Body of pancreas (tissue), 4 donors: ENCODE data around the gene EML5. TPM values are rescaled to one million over a fixed set of nuclear protein-coding genes. Genes with fewer than 3 reads are reported as not detected.

Experiments
- ATAC-seq: fragments of 150-250 bp; one replicate; pipeline ENCODE4 v1.9.1; 2016
- DNase-seq, 4 donors: peaks; one replicate each; pipeline ENCODE4 v3.0.0-alpha.2; 2019
- H3K27ac ChIP-seq, 4 donors: fragments of 200-600 bp; sonication (generic); 1 replicate in 3 of 4; 2 replicates in 1 of 4; pipeline versions ENCODE4 v1.5.1 to v1.6.1; 2016 to 2019; ENCODE audit warnings: mild to moderate bottlenecking in 1 of 4, mixed read lengths in 1 of 4, moderate library complexity in 1 of 4
- H3K27me3 ChIP-seq, 2 donors: fragments of 200-600 bp; sonication (generic); one replicate each; pipeline ENCODE4 v1.6.0; 2016; ENCODE audit warnings: mild to moderate bottlenecking in 1 of 2
- H3K36me3 ChIP-seq, 2 donors: fragments of 200-600 bp; sonication (generic); replicated peaks in 1 of 2; 2 replicates each; pipeline ENCODE4 v1.5.1; 2016; ENCODE audit warnings: low read depth in 2 of 2; ENCODE audit not compliant: insufficient read depth in 1 of 2
- H3K4me1 ChIP-seq: fragments of 200-600 bp; sonication (generic); one replicate; pipeline ENCODE4 v1.6.0; 2016
- H3K4me3 ChIP-seq, 2 donors: fragments of 200-600 bp; sonication (generic); 1 replicate in 1 of 2; 2 replicates in 1 of 2; pipeline ENCODE4 v1.5.1; 2016 to 2019
- H3K9me3 ChIP-seq, 3 donors: fragments of 200-600 bp; sonication (generic); 1 replicate in 2 of 3; 2 replicates in 1 of 3; pipeline ENCODE4 v1.5.1; 2016
- POLR2A ChIP-seq, 3 donors: fragments of 450-650 bp; IDR thresholded peaks; one replicate each; pipeline ENCODE4 v1.6.1; 2016; ENCODE audit warnings: antibody characterized with exemption in 3 of 3, mild to moderate bottlenecking in 2 of 3
- WGBS, 2 donors: methylation state at CpG; one replicate each; pipeline ENCODE4 v1.1.5; 2017; 5-methylcytosine and 5-hydroxymethylcytosine counted together
- intact Hi-C: fragments of 100-400 bp; cut with DNase I; formaldehyde crosslinking; loops from one replicate; pipeline ENCODE4 v1.15.1; 2023
- total RNA-seq, 2 donors: library from RNA; depleted of rRNA; stranded (reverse); fragments of >200 nt; gene quantifications; one replicate each; pipeline ENCODE4 v1.1.0, GENCODE V29; 2016
- TF ChIP-seq, protein P1 (sequence below), 7 experiments: fragments of 450-650 bp in 4 of 7; fragments of 200-600 bp in 3 of 7; sonication (generic) in 3 of 7; IDR thresholded peaks; one replicate each; pipeline ENCODE4 v1.5.1; 2016 to 2019; ENCODE audit warnings: antibody characterized with exemption in 7 of 7

The EML5 gene
- total RNA-seq, 2 donors from 2014 or later, result 2.9 to 3.3 TPM

DNA sequence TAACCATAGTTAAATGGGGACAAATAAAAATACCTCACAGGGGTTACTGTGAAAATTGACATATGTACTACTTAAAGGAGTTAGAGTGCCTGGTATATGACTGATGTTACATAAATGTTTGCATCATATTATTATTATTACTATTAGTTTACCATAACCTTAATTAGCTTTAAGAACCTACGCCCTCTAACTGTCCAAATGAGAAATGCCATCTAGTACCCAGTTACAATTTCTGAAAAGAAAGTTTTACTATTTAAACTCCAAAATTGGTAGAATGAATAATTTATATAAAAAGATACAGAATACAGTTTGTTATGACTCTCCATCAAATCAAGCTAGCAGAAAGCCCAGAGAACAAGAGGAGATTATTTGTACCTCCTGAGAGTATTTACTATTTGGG is 42.3 kb downstream of the EML5 start:
- Histone ChIP-seq H3K27ac (no peak overlapping the region), H3K4me1 (no peaks in the 10 kb centered on the region), H3K9me3 (no peaks in the 10 kb centered on the region), H3K27me3 (no peaks in the 10 kb centered on the region), H3K36me3 (no peaks in the 10 kb centered on the region), H3K4me3 (no peak overlapping the region)
- no peak for TF ChIP-seq POLR2A (IDR thresholded peaks at IDR 0.05)
- TF ChIP-seq, protein P1, sequence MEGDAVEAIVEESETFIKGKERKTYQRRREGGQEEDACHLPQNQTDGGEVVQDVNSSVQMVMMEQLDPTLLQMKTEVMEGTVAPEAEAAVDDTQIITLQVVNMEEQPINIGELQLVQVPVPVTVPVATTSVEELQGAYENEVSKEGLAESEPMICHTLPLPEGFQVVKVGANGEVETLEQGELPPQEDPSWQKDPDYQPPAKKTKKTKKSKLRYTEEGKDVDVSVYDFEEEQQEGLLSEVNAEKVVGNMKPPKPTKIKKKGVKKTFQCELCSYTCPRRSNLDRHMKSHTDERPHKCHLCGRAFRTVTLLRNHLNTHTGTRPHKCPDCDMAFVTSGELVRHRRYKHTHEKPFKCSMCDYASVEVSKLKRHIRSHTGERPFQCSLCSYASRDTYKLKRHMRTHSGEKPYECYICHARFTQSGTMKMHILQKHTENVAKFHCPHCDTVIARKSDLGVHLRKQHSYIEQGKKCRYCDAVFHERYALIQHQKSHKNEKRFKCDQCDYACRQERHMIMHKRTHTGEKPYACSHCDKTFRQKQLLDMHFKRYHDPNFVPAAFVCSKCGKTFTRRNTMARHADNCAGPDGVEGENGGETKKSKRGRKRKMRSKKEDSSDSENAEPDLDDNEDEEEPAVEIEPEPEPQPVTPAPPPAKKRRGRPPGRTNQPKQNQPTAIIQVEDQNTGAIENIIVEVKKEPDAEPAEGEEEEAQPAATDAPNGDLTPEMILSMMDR (IDR thresholded peaks at IDR 0.05), result no peak
- intact Hi-C loops, result no loop called here
- 84 to 85% methylated on average over 1 of the region's 1 CpG for WGBS, 2 donors
- no peak for ATAC-seq
- no peak for DNase-seq

GRCh38 chr14:88749139-88749538 is 43.6 kb downstream of the EML5 start:
- 34 to 57% methylated on average over 1 of the region's 1 CpG for WGBS, 2 donors

DNA sequence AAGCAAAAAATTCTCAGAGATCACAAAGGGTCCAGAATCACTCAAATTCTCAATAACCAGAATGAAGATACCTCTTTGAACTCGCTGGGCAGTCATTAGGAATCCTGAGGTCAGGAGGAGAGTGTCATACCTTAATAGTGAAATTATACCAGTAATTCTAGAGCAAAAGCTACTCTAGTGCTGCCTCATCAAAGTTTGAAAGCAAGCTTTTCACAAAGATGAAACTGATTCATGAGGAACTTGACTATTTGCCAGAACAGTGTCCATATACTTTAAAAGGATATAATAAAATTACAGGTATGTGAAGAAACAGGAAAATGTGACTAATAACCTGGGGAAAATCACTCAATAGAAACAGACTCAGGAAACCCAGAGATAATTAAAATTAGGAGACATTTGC is 44.5 kb downstream of the EML5 start:
- H3K27me3 ChIP-seq, result no peaks in the 10 kb centered on the region
- 95 to 100% methylated on average over 1 of the region's 1 CpG for WGBS, 2 donors

More at GRCh38 chr14:88749139-88749538, 43.6 kb downstream of the EML5 start:
- Histone ChIP-seq H3K36me3 (no peaks in the 10 kb centered on the region), H3K27ac (no peak overlapping the region), H3K4me3 (no peak overlapping the region), H3K27me3 (no peaks in the 10 kb centered on the region), H3K4me1 (no peaks in the 10 kb centered on the region), H3K9me3 (no peaks in the 10 kb centered on the region)
- intact Hi-C loops, result no loop called here
- TF ChIP-seq POLR2A (IDR thresholded peaks at IDR 0.05), result no peak
- TF ChIP-seq, protein P1 (IDR thresholded peaks at IDR 0.05), result no peak
- no peak for DNase-seq
- ATAC-seq, result no peak

GRCh38 chr14:88746052-88746451 is 46.7 kb downstream of the EML5 start:
- Histone ChIP-seq H3K36me3 (no peaks in the 10 kb centered on the region), H3K27ac (no peak overlapping the region), H3K4me3 (no peak overlapping the region), H3K9me3 (no peaks in the 10 kb centered on the region), H3K4me1 (no peaks in the 10 kb centered on the region), H3K27me3 (no peaks in the 10 kb centered on the region)
- intact Hi-C loops, result no loop called here
- ATAC-seq (no peak), DNase-seq (no peak)
- WGBS, 2 donors, result 39 to 45% methylated on average over 1 of the region's 1 CpG
- TF ChIP-seq, protein P1 (IDR thresholded peaks at IDR 0.05), result no peak
- no peak for TF ChIP-seq POLR2A (IDR thresholded peaks at IDR 0.05)

More for the DNA sequence above, 44.5 kb downstream of the EML5 start:
- Histone ChIP-seq H3K9me3 (no peaks in the 10 kb centered on the region), H3K36me3 (no peaks in the 10 kb centered on the region), H3K4me3 (no peak overlapping the region), H3K4me1 (no peaks in the 10 kb centered on the region), H3K27ac (no peak overlapping the region)
- DNase-seq (no peak), ATAC-seq (no peak)
- intact Hi-C loops, result no loop called here
- TF ChIP-seq POLR2A (IDR thresholded peaks at IDR 0.05), result no peak
- TF ChIP-seq, protein P1 (IDR thresholded peaks at IDR 0.05), result no peak

- Histone ChIP-seq H3K4me3 (no peak overlapping the region), H3K4me1 (no peaks in the 10 kb centered on the region), H3K36me3 (no peaks in the 10 kb centered on the region), H3K27ac (no peak overlapping the region), H3K9me3 (no peaks in the 10 kb centered on the region), H3K27me3 (no peaks in the 10 kb centered on the region)
- no peak for DNase-seq
- WGBS, 2 donors, result 92 to 97% methylated on average over 6 to 8 of the region's 9 CpGs
- ATAC-seq, result no peak
- intact Hi-C loops, result no loop called here
- TF ChIP-seq, protein P1 (IDR thresholded peaks at IDR 0.05), result no peak
- TF ChIP-seq POLR2A (IDR thresholded peaks at IDR 0.05), result no peak
Measured at GRCh38 chr14:88737245-88737644, 55.5 kb downstream of the EML5 start.
